HG03060 (cell line): ENCODE measurements around the gene CLDN2.
"Not testable (repeated sequence)": the region's sequence is repeated elsewhere in the genome, so short reads cannot be mapped to it uniquely, and the experiment has no call there.

ENCODE experiments used
- ATAC-seq: cut with Tn5 transposase; IDR thresholded peaks from one replicate; pipeline ENCODE4 v1.9.1; 2021; ENCODE audit warnings: low read depth, moderate number of reproducible peaks; ENCODE audit not compliant: unreplicated experiment

CLDN2 gene, protein sequence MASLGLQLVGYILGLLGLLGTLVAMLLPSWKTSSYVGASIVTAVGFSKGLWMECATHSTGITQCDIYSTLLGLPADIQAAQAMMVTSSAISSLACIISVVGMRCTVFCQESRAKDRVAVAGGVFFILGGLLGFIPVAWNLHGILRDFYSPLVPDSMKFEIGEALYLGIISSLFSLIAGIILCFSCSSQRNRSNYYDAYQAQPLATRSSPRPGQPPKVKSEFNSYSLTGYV

DNA sequence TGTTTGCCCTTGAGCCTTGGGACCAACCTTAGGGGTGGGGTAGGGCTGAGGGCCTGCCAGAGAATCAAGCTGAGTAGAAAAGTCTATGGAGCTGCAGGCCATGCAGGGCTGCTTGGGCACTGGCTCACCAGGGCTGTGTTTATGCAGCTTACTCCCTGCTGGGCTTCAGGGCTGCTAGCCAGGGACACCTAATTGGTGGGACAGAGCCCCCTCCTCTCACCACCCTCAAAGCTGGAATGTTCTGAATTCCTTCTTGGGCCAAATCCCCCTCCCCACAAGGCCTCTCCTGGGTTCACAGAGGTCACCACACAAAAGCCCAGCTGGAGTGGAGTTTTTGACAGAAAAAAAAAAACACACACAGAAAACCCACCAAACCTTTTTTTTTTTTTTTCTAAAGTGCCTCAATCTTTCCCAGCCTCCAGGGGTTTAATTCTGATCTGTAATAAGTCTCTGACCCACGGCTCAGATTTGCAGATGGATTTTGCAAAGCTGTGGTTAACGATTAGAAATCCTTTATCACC is at the start of gene CLDN2:
CLDN2 (plus strand) TSS at position 471 of the 521 bp plus-strand sequence. CDS start 7,827 bp downstream, outside the sequence.
- no peak for ATAC-seq

DNA sequence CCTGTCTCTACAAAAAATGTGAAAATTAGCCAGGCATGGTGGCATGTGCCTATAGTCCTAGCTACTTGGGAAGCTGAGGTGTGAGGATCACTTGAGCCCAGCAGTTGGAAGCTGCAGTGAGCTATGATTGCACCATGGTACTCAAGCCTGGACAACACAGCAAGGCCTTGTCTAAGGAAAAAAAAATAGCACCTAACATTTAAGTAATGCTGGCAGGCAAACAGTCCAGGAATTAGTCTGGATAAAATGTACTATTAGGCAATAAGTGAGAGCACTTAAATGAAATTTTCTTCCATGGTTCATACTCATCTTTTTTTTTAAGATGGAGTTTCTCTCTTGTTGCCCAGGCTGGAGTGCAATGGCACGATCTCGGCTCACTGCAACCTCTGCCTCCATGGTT is 47.4 kb upstream of the CLDN2 start:
- not testable (repeated sequence) for ATAC-seq

DNA sequence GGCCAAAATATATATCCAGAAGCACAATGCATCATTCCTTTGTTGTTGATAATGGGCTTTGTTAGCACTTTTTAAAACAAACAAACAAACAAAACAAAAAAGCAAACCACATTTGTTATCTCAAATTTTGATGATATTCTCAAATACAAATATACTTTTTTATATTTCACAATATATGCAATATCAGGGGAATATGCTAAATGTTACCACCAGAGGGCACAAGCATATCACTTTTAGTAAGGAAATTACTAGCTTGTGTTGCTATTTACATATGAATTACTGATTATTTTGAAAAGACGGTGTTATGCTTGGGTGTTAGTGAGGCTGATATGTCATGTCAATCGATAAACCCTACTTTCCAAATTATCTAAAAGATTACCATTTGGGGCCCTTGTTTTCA is 46.1 kb upstream of the CLDN2 start:
- no peak for ATAC-seq

DNA sequence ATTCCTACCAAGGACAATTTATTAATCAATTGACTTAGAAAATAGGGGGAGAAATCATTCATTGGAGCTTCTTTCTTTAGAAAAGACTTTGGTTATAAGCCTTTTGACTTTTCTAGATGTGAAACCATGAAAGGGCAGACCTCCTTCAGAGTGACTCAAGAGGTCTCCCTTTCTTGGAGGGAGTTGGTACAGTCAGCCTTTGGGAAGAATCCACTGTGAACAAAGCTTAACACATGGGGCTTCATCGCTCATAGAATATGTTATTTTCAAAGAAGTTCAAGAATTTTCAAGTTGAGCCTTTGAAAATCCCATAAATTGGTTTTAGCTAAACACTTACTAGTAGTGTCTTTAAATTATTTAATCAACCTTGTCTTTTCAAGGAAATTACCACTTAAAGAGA is 45.1 kb upstream of the CLDN2 start:
- no peak for ATAC-seq

DNA sequence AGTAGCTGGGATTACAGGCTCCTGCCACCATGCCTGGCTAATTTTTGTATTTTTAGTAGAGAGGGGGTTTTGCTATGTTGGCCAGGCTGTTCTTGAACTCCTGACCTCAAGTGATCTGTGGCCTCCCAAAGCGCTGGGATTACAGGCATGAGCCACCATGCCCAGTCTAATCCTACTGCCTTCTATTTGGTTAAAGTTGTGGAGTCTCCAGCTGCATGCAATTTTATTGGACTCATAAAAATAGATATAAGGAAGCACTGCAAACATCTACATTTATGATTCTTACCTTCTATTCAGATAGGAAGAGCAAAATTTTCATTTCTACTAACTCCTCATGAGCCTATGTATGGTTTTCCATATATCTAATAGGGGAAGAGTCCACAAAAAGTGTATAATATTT is 30.7 kb upstream of the CLDN2 start:
- no peak for ATAC-seq

DNA sequence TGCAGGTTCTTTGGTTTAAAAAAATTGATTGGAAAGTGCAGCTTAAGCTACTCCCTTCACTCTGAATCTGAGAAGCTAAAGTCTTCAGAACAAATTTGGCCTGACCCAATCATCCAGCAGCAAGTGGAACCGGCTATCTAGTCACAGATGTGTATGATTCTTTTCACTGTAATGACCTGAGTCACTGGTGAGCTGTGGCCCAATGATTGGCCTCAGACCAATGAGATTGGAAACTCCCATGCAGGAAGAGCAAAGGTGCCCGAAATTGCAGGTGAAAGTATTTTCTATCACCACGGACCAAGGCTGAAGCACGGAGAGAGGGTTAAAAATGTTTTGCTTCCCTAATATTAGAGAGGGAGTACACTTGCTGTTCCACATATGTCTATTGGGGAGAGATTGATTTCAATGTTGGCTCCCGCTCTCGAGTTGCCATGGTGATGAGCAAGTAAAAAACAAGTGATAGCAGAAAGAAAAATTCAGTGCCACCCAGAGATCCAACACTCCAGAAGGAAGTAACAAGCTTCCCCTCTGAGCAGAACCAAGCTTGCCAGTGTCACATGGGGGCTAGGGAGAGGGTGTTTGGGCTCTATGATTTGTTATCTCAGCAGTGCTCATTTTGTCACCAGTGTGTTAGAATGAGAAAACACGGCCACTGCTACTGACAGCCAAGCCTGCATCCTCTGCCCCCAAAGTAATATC is 28.3 kb upstream of the CLDN2 start:
- no peak for ATAC-seq

DNA sequence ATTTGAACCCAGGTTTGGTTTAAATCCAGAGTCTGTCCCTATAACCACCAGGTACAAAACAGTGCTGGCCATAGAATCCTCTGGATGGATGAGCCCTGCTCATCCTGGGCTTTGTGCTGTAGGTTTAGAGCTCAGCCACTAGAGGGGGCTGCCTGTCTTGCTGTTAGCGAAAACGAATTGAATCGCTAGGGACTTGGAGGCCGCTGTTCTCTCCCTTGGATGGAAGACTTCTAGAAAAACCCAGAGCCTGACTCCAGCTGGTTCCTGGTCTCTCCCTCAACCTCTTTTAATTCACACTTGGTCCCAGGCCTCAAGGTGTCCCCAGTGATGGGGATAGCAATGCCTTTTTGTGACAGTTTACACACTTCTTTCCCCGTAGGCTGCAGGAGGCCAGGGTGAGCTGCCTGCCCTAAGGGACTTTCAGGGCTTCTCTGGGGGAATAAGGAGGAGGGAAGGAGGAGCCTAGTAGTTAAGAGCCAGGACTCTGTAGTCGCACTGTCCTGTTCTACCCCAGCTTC is 25.8 kb upstream of the CLDN2 start:
- ATAC-seq, result no peak

DNA sequence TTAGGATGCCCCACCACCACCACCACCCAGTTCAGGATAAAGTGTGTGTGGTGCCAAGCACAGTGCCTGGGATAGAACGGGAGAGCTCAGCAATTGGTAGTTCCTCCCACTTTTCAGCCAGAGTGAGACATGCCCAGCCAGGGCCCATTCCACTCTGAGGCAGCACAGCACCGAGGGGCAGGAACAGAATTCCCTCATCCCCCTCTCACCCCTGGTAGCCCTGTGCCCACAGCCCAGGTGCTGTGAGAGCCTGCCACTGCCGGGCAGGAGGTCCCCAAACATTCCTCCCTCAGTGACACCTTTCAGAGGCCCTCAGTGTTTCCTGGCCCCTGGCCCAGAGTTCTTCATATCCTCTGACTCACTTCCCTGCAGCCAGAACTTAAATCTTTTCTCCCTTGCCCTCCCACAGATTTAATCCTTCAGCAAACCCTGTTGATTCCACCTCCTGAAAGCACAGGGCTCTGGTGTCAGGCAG is 25.2 kb upstream of the CLDN2 start:
- ATAC-seq, result no peak

DNA sequence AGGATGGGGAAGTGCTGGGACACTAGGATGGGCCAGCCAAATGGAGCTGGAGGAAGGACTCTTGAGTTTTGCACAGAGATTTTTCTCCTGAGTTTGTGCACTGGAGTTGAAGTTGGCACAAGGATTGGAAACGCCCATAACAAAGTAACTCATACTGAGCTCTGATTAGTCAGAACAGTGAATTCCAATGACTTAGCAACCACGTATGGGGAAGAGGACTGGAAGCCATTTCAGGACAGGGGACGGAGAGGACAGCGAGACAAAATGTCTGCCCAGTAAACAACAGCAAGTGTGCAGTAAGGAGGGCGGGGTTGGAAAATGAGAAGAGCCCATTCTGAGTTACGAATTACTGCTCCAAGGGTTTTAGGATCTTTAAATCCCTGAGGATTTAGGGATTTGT is 22.9 kb upstream of the CLDN2 start:
- ATAC-seq, result no peak

DNA sequence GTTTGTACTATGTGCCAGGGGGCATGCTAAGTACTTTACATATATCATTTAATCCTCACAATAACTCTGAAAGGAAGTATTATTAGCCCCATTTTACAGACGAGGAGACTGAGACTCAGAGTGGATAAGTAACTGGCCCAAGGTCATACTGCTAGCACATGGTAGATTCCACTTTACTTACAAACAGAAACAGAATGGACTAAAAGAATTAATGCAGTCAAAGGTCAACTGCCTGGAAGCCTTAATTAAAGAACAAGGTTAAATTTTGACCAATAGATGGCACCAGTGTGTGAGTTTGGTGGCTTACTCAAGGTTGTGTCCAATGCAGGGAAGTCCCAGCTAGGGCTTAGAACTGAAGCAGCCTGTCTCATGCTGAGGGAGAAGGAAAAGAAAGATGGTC is 21.7 kb upstream of the CLDN2 start:
- ATAC-seq, result no peak

DNA sequence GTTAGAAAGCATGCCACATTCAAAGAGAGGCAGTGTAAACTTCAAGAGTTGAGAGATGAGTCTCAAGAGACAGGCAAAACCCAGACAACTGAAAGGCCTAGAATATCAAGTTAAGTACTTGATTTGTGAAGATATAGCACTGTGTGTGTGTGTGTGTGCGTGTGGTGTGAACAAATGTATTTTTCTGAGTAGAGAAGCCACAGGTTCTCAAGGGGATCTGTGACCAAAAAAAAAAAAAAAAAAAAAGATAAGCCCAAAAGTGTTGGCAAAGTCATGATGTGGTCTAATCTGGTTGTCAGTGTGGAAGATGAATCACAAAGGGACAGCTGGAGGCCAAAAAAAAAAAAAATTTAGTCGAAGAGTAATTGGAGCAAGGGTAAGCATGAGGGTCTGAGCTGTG is 20.9 kb upstream of the CLDN2 start:
- ATAC-seq, result no peak

DNA sequence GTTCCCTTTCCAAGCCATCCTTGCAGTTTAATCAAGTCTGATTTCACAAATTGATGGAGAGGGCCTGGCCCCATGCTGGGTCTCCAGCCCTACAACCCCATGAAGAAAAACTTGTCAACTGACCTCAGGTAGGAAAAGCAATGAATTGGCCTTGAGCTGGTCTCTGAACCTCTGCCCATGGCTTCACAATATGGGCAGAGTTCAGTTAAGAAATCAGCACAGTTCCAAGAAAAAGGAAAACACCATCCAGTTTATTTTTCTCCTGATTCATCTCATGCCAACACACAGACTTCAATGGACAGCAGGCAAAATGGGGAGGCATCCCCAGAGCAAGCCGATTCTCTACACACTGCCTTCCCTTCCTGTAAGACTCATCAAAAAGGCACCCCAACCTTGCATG is 20.4 kb upstream of the CLDN2 start:
- no peak for ATAC-seq

DNA sequence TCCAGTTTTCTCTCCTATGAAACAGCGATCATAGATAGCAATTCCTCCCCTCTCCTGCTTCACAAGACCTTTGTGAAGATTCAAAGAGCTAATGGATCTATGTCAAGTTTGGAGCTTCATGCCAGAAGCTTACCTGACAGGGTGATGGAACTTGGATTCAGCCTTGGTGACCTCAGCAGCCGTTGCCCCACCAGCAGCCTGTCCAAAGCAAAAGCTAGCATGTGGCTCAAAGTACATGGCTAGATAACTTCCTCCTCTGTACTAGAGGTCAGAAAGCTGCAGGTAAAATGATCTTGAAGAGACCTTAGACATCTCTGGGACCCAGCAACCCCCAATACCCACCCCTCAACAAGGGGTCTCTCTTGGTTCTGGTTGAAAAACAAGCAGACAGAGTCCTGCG is 18.9 kb upstream of the CLDN2 start:
- no peak for ATAC-seq

DNA sequence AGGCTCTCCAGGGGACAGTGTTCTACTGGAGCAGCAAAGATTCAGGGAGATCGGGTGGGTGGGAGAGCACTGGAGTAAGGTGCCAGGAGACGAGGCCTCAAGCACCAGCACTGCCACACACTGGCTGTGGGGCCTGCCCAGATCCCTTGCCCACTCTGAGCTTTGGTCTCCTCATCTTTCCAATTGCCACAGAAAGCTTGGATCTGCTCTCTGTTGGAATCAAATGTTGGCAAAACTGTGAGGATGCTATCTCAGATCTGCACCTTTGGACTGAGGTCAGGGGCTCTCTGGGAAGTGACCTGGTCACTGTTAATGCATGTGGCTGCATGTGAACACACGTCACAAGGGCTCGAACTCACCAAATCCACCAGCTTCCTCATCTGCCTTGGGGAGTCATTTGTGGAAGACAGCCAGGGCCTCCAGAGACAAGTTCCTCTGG is 18.4 kb upstream of the CLDN2 start:
- ATAC-seq, result no peak

DNA sequence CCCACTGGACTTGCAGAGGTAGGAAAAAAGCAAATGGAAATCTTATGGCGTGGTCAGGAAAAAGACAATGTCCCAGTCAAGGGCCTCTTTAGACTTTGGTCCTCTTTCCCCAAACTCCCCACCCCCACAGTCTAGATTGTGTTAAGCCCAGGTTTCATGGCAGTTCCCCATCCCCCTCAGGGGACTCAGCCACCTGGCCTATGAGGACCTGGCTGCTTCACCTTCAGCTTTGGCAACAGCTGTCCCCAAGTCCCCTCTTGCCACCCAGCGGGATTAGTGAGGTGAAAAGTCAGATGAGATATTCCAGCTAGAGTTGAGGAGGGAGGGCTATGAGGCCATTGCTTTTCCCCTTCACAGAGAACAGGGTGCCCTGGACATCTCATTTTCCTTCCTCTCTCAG is 17.5 kb upstream of the CLDN2 start:
- no peak for ATAC-seq

DNA sequence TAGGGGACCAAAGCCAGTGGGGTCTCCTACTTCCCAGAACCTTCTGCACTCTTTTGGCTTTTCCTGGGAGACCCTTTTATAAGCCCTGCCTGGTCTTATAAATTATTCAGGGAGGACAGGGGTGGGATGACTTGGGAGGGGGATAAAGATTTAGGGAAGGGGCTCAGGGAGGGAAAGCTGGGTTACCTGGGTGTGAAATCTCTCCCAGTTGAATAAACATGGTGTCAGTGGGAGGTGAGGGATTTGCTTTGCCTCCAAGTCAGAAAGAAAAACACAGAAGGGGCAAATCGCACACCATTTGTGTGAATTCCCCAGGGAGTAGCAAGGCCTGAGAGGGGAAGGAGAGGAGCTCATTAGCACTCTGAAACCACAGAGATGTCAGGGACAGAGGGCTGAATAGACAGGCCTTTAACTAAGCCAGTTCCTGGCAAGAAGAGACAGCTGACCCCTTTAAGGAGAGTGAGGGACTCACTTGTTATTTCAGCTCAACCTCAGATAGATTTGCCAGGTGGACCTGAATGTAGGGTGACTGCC is 16.8 kb upstream of the CLDN2 start, which contains the start of gene RIPPLY1:
RIPPLY1 (minus strand) TSS at position 51 of the 534 bp plus-strand sequence. CDS start 54 bp downstream, outside the sequence.
- ATAC-seq, result no peak

DNA sequence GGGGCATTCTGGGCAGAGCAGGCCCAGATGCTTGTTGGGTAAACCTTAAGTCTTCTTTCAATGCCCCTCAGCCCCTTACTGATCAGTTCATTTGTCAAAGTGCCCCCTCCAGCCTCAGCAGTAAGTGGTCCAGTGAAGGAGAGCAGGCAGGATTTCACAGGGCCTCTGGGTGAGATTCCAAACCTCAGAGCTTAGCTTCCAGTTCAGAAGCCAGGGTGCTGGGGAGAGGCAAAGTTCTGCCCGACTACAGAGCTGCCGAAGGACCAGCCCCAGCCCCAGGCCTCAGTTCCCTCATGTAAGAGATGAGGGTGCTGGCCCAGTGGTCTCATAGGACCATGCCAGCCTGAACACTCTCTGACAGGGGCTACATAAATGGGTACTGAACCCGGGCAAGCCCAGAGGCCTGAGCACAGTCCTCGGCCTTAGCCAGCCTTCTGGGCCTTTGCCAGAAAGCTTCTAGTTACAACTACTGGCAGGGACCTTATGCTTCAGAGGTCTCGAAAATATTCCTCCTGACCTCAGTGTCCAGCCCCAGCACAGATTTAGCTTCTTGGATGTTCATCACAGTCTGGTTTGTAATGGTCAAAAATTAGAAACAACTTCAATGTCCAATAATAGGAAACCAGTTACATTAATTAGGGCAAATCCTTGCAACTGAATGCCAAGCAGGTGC is 16.2 kb upstream of the CLDN2 start:
- no peak for ATAC-seq

DNA sequence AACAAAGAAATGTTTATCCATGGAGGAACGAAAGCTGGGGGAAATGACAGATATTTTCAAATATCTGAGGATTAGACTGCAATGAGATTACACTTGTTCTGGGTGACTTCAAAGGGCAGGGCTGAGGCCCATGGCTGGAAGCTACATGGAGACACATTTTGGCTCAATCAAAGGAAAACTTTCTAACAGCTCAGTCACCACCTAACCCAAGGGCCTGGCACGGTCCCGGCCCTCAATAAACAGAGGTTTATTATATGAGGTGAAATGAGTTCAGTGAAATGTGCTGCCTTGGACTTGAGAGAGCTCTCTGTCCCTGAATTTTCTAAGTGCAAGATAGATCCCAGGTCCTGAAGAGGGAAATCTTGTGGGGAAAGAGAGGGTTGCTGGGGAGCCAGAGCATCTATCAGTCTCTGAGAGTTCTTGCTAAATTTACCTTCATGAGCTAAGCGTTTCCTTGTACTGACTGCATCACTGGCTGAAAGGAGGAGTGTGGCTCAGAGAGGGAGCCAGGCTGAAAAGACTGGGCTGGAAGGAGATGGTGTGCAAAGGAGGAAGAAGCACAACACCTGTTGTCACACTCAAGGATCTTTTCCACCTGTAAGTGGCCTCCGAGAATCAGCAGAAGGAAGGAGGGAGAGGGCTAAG is 15.0 kb upstream of the CLDN2 start:
- no peak for ATAC-seq

DNA sequence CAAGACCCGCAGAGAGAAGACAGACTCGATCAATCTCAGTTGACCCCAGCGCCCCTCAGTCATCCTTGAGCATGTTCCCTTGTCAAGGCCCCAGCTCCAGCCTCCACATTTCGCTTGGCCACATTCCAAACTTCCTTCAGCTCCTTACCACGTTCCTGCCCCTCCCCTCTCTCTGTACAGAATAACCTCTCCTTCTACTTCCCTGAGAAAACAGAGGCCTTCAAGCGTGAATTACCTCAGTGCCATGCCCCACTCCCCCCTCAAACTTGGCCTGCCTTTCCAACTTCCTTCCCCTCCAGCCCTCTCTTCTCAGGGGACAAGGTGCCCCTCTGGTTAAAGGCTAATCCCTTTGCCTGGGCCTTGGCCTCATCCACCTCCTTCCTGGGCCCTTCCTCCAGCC is 13.8 kb upstream of the CLDN2 start:
- ATAC-seq, result no peak

DNA sequence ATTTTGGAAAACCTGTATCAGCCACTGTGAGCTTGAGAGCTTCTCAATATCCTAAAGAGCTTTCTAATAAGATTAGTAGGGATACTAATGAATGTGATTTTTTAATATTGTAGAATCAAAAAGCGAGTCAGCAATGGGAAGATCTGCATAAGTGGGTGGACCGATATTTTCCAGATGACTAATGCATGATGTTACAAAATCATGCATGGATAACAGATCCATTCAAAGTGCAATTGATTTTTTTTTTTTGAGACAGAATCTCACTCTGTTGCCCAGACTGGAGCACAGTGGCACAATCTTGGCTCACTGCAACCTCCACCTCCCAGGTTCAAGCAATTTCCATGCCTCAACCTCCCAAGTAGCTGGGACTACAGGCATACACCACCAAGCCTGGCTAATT is 7.3 kb upstream of the CLDN2 start:
- ATAC-seq, result no peak
